ENCODE measurements around the gene OBSCN. TPM values are rescaled to one million over a fixed set of nuclear protein-coding genes. Genes with fewer than 3 reads are reported as not detected.

OBSCN gene
- total and polyA plus RNA-seq, 7 experiments from 2014 or later, result 1.3 to 132 (median 76.4) TPM

DNA sequence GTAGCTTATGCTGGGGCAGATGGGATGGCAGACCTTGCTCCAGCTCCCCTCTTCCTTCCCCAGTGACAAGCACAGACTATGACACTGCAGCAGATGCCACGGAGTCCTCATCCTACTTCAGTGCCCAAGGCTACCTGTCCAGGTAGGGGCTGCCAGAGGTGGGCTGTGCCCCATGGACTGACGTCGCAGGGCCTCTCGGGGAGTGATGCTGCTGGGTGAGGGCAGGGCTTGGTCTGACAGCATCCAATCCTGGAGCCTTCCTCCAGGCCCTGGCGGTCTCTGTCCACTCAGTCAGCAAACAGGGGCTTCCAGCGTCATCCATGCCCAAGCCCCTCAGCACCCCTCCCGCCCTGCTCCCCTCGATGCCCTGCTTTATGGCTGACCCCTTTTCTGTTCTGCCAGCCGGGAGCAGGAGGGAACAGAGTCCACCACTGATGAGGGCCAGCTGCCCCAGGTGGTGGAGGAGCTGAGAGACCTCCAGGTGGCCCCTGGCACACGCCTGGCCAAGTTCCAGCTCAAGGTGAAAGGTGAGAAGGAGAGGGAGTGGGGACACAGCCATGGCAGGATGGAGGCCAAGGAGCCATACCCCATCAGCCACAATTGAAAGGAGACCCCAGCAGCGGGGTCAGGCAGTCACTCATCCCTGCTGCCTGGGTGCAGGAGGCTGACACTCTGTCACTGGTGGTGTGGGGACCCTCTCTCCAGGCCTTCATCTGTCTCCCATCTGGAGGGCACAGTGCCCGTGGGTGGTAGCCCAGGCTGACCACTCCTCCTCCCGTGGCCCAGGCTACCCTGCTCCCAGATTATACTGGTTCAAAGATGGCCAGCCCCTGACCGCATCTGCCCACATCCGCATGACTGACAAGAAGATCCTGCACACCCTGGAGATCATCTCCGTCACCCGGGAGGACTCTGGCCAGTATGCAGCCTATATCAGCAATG, 125.2 kb downstream of the OBSCN start:
- ChIA-PET POLR2A (no interaction called here), CTCF (no interaction called here)
- Mint-ChIP-seq H3K36me3 (peaks cover 0 to 22% (median 0%) of the 10 kb centered on the region in 5 donors), H3K9me3 (no peaks in the 10 kb centered on the region), H3K4me1 (no peaks in the 10 kb centered on the region), H3K27me3 (no peaks in the 10 kb centered on the region), H3K27ac (no peak overlapping the region), H3K4me3 (no peak overlapping the region)
- intact Hi-C loops (cut with micrococcal nuclease), result no loop called here
- DNase-seq (no peak), ATAC-seq (peak; percentile 5)
- no peaks in the 10 kb centered on the region for H3K9me3 ChIP-seq (ENCODE audit: control insufficient read depth in 2 of 3, low read length in 3 of 3)
- peaks cover 0 to 56% (median 0%) of the 10 kb centered on the region in 3 experiments for H3K36me3 ChIP-seq (ENCODE audit: control insufficient read depth in 2 of 3, insufficient read depth in 3 of 3, low read length in 3 of 3)
- no peak overlapping the region for H3K27ac ChIP-seq (ENCODE audit: low read depth, low read length)
- no peak overlapping the region for H3K4me3 ChIP-seq (ENCODE audit: low read length)
- no peaks in the 10 kb centered on the region for H3K4me1 ChIP-seq (ENCODE audit: control insufficient read depth in 2 of 2, insufficient read depth in 2 of 2, low read length in 2 of 2)
- H3K27me3 ChIP-seq (ENCODE audit: control insufficient read depth in 2 of 2, insufficient read depth in 2 of 2, low read length in 2 of 2), result no peaks in the 10 kb centered on the region

DNA sequence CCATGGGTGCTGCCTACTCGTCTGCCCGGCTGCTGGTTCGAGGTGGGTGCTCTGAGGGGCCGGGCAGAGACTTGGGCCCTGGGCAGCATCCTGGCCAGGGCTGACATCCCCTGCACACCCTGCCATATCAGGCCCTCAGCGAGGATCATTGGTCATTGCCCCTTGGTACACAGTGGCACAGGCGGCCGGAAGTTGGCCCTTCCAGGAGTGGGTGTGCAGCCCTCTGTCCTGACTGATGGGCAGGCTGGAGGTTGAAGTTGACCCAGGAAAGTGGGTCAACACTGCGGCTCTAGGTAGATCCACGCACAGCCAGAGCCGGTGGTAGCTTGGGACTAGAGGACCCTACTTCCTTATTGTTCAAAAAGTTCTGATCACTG, 125.9 kb downstream of the OBSCN start:
- Histone ChIP-seq H3K36me3 (ENCODE audit: control insufficient read depth in 2 of 3, insufficient read depth in 3 of 3, low read length in 3 of 3) (peaks cover 0 to 62% (median 0%) of the 10 kb centered on the region in 3 experiments), H3K4me1 (ENCODE audit: control insufficient read depth in 2 of 2, insufficient read depth in 2 of 2, low read length in 2 of 2) (no peaks in the 10 kb centered on the region), H3K9me3 (ENCODE audit: control insufficient read depth in 2 of 3, low read length in 3 of 3) (no peaks in the 10 kb centered on the region), H3K27me3 (ENCODE audit: control insufficient read depth in 2 of 2, insufficient read depth in 2 of 2, low read length in 2 of 2) (no peaks in the 10 kb centered on the region), H3K27ac (ENCODE audit: low read depth, low read length) (no peak overlapping the region), H3K4me3 (ENCODE audit: low read length) (no peak overlapping the region)
- Mint-ChIP-seq H3K36me3 (peaks cover 0 to 22% (median 0%) of the 10 kb centered on the region in 5 donors), H3K9me3 (no peaks in the 10 kb centered on the region), H3K27me3 (no peaks in the 10 kb centered on the region), H3K4me1 (no peaks in the 10 kb centered on the region), H3K27ac (no peak overlapping the region), H3K4me3 (no peak overlapping the region)
- intact Hi-C loops (cut with micrococcal nuclease), result no loop called here
- ATAC-seq (peak; percentile 14), DNase-seq (no peak)
- POLR2A ChIA-PET, result no interaction called here
- CTCF ChIA-PET, result no interaction called here

DNA sequence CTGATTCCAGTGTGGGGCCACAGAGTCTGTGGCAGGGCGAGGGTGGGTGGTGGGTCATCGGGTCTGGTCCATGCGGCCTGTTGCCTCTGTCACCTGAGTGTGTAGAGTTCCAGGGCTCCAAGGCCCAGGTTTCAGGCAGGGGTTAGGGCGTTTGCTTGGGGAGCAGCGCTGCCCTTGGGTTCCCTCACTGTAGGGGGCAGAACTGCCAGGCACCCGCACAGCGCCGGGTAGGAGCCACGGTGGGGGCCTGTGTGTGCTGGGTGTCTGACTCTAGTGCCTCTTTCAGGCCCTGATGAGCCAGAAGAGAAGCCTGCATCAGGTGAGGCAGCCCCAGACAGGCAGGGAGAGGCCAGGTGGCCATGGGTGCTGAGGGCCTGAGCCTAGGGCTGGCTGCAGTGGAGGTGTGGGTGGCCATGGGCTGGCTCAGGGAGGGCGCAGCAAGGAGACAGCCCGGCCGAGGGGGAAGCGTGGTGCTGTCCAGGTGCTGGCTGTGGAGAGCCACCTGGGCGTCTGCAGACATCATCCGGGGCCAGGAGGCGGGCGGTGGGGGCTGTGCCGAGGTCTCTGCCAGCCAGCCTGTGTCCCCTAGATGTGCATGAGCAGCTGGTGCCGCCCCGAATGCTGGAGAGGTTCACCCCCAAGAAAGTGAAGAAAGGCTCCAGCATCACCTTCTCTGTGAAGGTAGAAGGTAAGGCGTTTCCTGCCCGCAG, 126.5 kb downstream of the OBSCN start:
- no peaks in the 10 kb centered on the region for H3K4me1 ChIP-seq (ENCODE audit: control insufficient read depth in 2 of 2, insufficient read depth in 2 of 2, low read length in 2 of 2)
- H3K36me3 ChIP-seq (ENCODE audit: control insufficient read depth in 2 of 3, insufficient read depth in 3 of 3, low read length in 3 of 3), result peaks cover 0 to 69% (median 0%) of the 10 kb centered on the region in 3 experiments
- ATAC-seq, result no peak
- no peaks in the 10 kb centered on the region for H3K27me3 Mint-ChIP-seq
- ChIA-PET CTCF (no interaction called here), POLR2A (no interaction called here)
- H3K36me3 Mint-ChIP-seq, result peaks cover 0 to 26% (median 1%) of the 10 kb centered on the region in 5 donors
- no peak overlapping the region for H3K27ac Mint-ChIP-seq
- no peaks in the 10 kb centered on the region for H3K4me1 Mint-ChIP-seq
- no peak overlapping the region for H3K27ac ChIP-seq (ENCODE audit: low read depth, low read length)
- no peaks in the 10 kb centered on the region for H3K9me3 ChIP-seq (ENCODE audit: control insufficient read depth in 2 of 3, low read length in 3 of 3)
- H3K27me3 ChIP-seq (ENCODE audit: control insufficient read depth in 2 of 2, insufficient read depth in 2 of 2, low read length in 2 of 2), result no peaks in the 10 kb centered on the region
- no peak for DNase-seq
- no peak overlapping the region for H3K4me3 ChIP-seq (ENCODE audit: low read length)
- intact Hi-C loops (cut with micrococcal nuclease), result no loop called here
- H3K4me3 Mint-ChIP-seq, result no peak overlapping the region
- H3K9me3 Mint-ChIP-seq, result no peaks in the 10 kb centered on the region

DNA sequence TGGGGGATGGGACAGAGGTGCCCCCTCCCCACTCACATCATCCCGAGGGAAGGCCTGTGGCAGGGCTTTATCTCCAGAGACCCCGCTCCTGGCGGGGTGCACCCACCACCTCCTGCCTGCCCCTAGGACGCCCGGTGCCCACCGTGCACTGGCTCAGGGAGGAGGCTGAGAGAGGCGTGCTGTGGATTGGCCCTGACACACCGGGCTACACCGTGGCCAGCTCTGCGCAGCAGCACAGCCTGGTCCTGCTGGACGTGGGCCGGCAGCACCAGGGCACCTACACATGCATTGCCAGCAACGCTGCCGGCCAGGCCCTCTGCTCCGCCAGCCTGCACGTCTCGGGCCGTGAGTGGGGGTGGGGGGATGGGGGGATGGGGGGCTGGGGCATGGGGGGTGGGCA, 127.1 kb downstream of the OBSCN start:
- Mint-ChIP-seq H3K4me3 (no peak overlapping the region), H3K36me3 (peaks cover 0 to 24% (median 4%) of the 10 kb centered on the region in 5 donors), H3K4me1 (no peaks in the 10 kb centered on the region), H3K27ac (no peak overlapping the region), H3K27me3 (no peaks in the 10 kb centered on the region), H3K9me3 (no peaks in the 10 kb centered on the region)
- Histone ChIP-seq H3K9me3 (ENCODE audit: control insufficient read depth in 2 of 3, low read length in 3 of 3) (no peaks in the 10 kb centered on the region), H3K27ac (ENCODE audit: low read depth, low read length) (no peak overlapping the region), H3K4me1 (ENCODE audit: control insufficient read depth in 2 of 2, insufficient read depth in 2 of 2, low read length in 2 of 2) (no peaks in the 10 kb centered on the region), H3K4me3 (ENCODE audit: low read length) (no peak overlapping the region), H3K36me3 (ENCODE audit: control insufficient read depth in 2 of 3, insufficient read depth in 3 of 3, low read length in 3 of 3) (peaks cover 0 to 74% (median 0%) of the 10 kb centered on the region in 3 experiments), H3K27me3 (ENCODE audit: control insufficient read depth in 2 of 2, insufficient read depth in 2 of 2, low read length in 2 of 2) (no peaks in the 10 kb centered on the region)
- intact Hi-C loops (cut with micrococcal nuclease), result no loop called here
- ChIA-PET CTCF (no interaction called here), POLR2A (no interaction called here)
- no peak for DNase-seq
- no peak for ATAC-seq

DNA sequence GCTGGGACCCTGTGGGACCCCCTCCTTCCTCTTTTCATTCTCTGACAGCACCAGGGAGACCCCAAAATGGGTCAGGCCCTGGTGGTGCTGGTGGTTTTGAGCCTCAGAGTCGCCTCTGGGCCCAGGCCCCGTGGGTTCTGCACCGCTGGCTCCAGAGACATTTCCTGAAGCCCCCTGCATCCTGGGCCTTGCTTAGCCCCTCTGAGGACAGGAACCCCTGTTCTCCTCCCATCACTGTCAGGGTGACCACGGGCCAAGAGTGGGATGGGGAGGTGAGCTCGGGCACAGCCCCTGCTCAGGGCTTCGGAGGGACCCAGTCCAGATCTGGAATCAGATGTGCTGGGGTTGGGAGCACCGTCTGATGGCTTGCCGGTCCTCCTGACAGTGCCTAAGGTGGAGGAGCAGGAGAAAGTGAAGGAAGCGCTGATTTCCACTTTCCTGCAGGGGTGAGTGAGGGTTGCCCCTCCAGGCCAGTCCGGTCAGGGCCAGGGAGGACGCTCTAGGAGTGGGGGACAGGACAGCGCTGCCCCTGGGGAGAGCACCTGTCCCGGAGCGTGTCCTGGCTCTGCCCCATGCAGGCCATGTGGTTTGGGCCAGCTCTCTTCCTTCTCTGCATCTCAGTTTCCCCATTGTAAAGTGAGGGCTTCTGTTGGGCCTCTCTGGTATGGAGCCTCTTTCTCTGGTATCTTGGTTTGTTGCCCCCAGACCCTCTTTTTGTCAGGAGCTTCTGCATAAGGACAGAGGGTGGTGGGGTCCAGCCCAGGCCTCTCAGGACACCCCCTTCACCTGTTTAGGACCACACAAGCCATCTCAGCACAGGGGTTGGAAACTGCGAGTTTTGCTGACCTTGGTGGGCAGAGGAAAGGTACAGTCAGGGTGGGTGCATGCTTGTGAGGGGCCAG, 127.8 kb downstream of the OBSCN start:
- intact Hi-C loops (cut with micrococcal nuclease), result no loop called here
- H3K36me3 Mint-ChIP-seq, result peaks cover 0 to 22% (median 4%) of the 10 kb centered on the region in 5 donors
- no peak for DNase-seq

GRCh38 chr1:228336308-228337030, 128.6 kb downstream of the OBSCN start:
- no peaks in the 10 kb centered on the region for H3K4me1 ChIP-seq (ENCODE audit: control insufficient read depth in 2 of 2, insufficient read depth in 2 of 2, low read length in 2 of 2)
- Mint-ChIP-seq H3K27ac (no peak overlapping the region), H3K27me3 (no peaks in the 10 kb centered on the region), H3K36me3 (peaks cover 0 to 21% (median 4%) of the 10 kb centered on the region in 5 donors), H3K4me1 (no peaks in the 10 kb centered on the region), H3K9me3 (no peaks in the 10 kb centered on the region), H3K4me3 (no peak overlapping the region)
- ChIA-PET CTCF (no interaction called here), POLR2A (no interaction called here)
- no peak overlapping the region for H3K4me3 ChIP-seq (ENCODE audit: low read length)
- intact Hi-C loops (cut with micrococcal nuclease), result no loop called here
- H3K27ac ChIP-seq (ENCODE audit: low read depth, low read length), result no peak overlapping the region
- H3K36me3 ChIP-seq (ENCODE audit: control insufficient read depth in 2 of 3, insufficient read depth in 3 of 3, low read length in 3 of 3), result peaks cover 0 to 86% (median 0%) of the 10 kb centered on the region in 3 experiments
- H3K27me3 ChIP-seq (ENCODE audit: control insufficient read depth in 2 of 2, insufficient read depth in 2 of 2, low read length in 2 of 2), result no peaks in the 10 kb centered on the region
- ATAC-seq (no peak), DNase-seq (no peak)
- H3K9me3 ChIP-seq (ENCODE audit: control insufficient read depth in 2 of 3, low read length in 3 of 3), result no peaks in the 10 kb centered on the region

More for the DNA sequence above, 127.8 kb downstream of the OBSCN start:
- ChIA-PET CTCF (no interaction called here), POLR2A (no interaction called here)
- H3K4me1 ChIP-seq (ENCODE audit: control insufficient read depth in 2 of 2, insufficient read depth in 2 of 2, low read length in 2 of 2), result no peaks in the 10 kb centered on the region
- Mint-ChIP-seq H3K4me3 (no peak overlapping the region), H3K4me1 (no peaks in the 10 kb centered on the region), H3K27ac (no peak overlapping the region), H3K27me3 (no peaks in the 10 kb centered on the region), H3K9me3 (no peaks in the 10 kb centered on the region)
- H3K36me3 ChIP-seq (ENCODE audit: control insufficient read depth in 2 of 3, insufficient read depth in 3 of 3, low read length in 3 of 3), result peaks cover 0 to 82% (median 0%) of the 10 kb centered on the region in 3 experiments
- no peaks in the 10 kb centered on the region for H3K9me3 ChIP-seq (ENCODE audit: control insufficient read depth in 2 of 3, low read length in 3 of 3)
- H3K27me3 ChIP-seq (ENCODE audit: control insufficient read depth in 2 of 2, insufficient read depth in 2 of 2, low read length in 2 of 2), result no peaks in the 10 kb centered on the region
- H3K27ac ChIP-seq (ENCODE audit: low read depth, low read length), result no peak overlapping the region
- no peak overlapping the region for H3K4me3 ChIP-seq (ENCODE audit: low read length)
- ATAC-seq, result no peak

Measured in naive thymus-derived CD4-positive, alpha-beta T cell (primary cell).